Measurements from ENCODE around the gene TNNI2.
A peak's percentile ranks its signal among the peaks of the same experiment; 100 is the strongest.
"Not testable (repeated sequence)": the region's sequence is repeated elsewhere in the genome, so short reads cannot be mapped to it uniquely, and the experiment has no call there.

The TNNI2 gene

GRCh38 chr11:1880746-1881441 is 42.1 kb downstream of the TNNI2 start:
- Histone ChIP-seq H3K36me3 (ENCODE audit: control insufficient read depth, insufficient read depth, low read length) (peaks cover 32% of the 10 kb centered on the region), H3K27ac (ENCODE audit: insufficient read depth, low read length, poor library complexity, severe bottlenecking) (peak overlapping the region; percentile 13), H3K9me3 (ENCODE audit: control insufficient read depth, low read length) (no peaks in the 10 kb centered on the region), H3K27me3 (replicated peaks; ENCODE audit: control insufficient read depth, insufficient read depth, low read length, poor library complexity, severe bottlenecking) (no peaks in the 10 kb centered on the region), H3K4me3 (ENCODE audit: insufficient read depth, low read depth, low read length, poor library complexity, severe bottlenecking) (no peak overlapping the region), H3K4me1 (ENCODE audit: control insufficient read depth, insufficient read depth, low read length, poor library complexity, severe bottlenecking) (peaks cover 8% of the 10 kb centered on the region)
- no peak for DNase-seq

GRCh38 chr11:1881442-1882264 is 42.9 kb downstream of the TNNI2 start:
- peaks cover 36% of the 10 kb centered on the region for H3K36me3 ChIP-seq (ENCODE audit: control insufficient read depth, insufficient read depth, low read length)
- DNase-seq = no peak
- H3K4me1 ChIP-seq (ENCODE audit: control insufficient read depth, insufficient read depth, low read length, poor library complexity, severe bottlenecking) = peaks cover 8% of the 10 kb centered on the region
- H3K9me3 ChIP-seq (ENCODE audit: control insufficient read depth, low read length) = no peaks in the 10 kb centered on the region
- no peak overlapping the region for H3K4me3 ChIP-seq (ENCODE audit: insufficient read depth, low read depth, low read length, poor library complexity, severe bottlenecking)
- peak overlapping the region; percentile 13 for H3K27ac ChIP-seq (ENCODE audit: insufficient read depth, low read length, poor library complexity, severe bottlenecking)
- no peaks in the 10 kb centered on the region for H3K27me3 ChIP-seq (replicated peaks; ENCODE audit: control insufficient read depth, insufficient read depth, low read length, poor library complexity, severe bottlenecking)

GRCh38 chr11:1882265-1883238 is 43.8 kb downstream of the TNNI2 start:
- Histone ChIP-seq H3K4me1 (ENCODE audit: control insufficient read depth, insufficient read depth, low read length, poor library complexity, severe bottlenecking) (peaks cover 9% of the 10 kb centered on the region), H3K27ac (ENCODE audit: insufficient read depth, low read length, poor library complexity, severe bottlenecking) (no peak overlapping the region), H3K4me3 (ENCODE audit: insufficient read depth, low read depth, low read length, poor library complexity, severe bottlenecking) (no peak overlapping the region), H3K27me3 (replicated peaks; ENCODE audit: control insufficient read depth, insufficient read depth, low read length, poor library complexity, severe bottlenecking) (no peaks in the 10 kb centered on the region), H3K9me3 (ENCODE audit: control insufficient read depth, low read length) (no peaks in the 10 kb centered on the region), H3K36me3 (ENCODE audit: control insufficient read depth, insufficient read depth, low read length) (peaks cover 36% of the 10 kb centered on the region)
- DNase-seq = peak; percentile 50 to 58 (median 52)

GRCh38 chr11:1883346-1884302 is 44.8 kb downstream of the TNNI2 start:
- peaks cover 36% of the 10 kb centered on the region for H3K36me3 ChIP-seq (ENCODE audit: control insufficient read depth, insufficient read depth, low read length)
- no peak overlapping the region for H3K4me3 ChIP-seq (ENCODE audit: insufficient read depth, low read depth, low read length, poor library complexity, severe bottlenecking)
- no peaks in the 10 kb centered on the region for H3K27me3 ChIP-seq (replicated peaks; ENCODE audit: control insufficient read depth, insufficient read depth, low read length, poor library complexity, severe bottlenecking)
- no peak for DNase-seq
- peaks cover 18% of the 10 kb centered on the region for H3K4me1 ChIP-seq (ENCODE audit: control insufficient read depth, insufficient read depth, low read length, poor library complexity, severe bottlenecking)
- H3K9me3 ChIP-seq (ENCODE audit: control insufficient read depth, low read length) = no peaks in the 10 kb centered on the region
- no peak overlapping the region for H3K27ac ChIP-seq (ENCODE audit: insufficient read depth, low read length, poor library complexity, severe bottlenecking)

- Histone ChIP-seq H3K9me3 (ENCODE audit: control insufficient read depth, low read length) (no peaks in the 10 kb centered on the region), H3K36me3 (ENCODE audit: control insufficient read depth, insufficient read depth, low read length) (peaks cover 36% of the 10 kb centered on the region), H3K4me1 (ENCODE audit: control insufficient read depth, insufficient read depth, low read length, poor library complexity, severe bottlenecking) (peaks cover 24% of the 10 kb centered on the region), H3K27me3 (replicated peaks; ENCODE audit: control insufficient read depth, insufficient read depth, low read length, poor library complexity, severe bottlenecking) (no peaks in the 10 kb centered on the region), H3K4me3 (ENCODE audit: insufficient read depth, low read depth, low read length, poor library complexity, severe bottlenecking) (no peak overlapping the region), H3K27ac (ENCODE audit: insufficient read depth, low read length, poor library complexity, severe bottlenecking) (no peak overlapping the region)
- DNase-seq = no peak
Measured at GRCh38 chr11:1884303-1884700, 45.5 kb downstream of the TNNI2 start.

GRCh38 chr11:1886551-1886950 is 47.8 kb downstream of the TNNI2 start:
- Histone ChIP-seq H3K36me3 (ENCODE audit: control insufficient read depth, insufficient read depth, low read length) (peaks cover 36% of the 10 kb centered on the region), H3K4me1 (ENCODE audit: control insufficient read depth, insufficient read depth, low read length, poor library complexity, severe bottlenecking) (peaks cover 42% of the 10 kb centered on the region)
- H3K27ac ChIP-seq (ENCODE audit: insufficient read depth, low read length, poor library complexity, severe bottlenecking); H3K9me3 ChIP-seq (ENCODE audit: control insufficient read depth, low read length); H3K4me3 ChIP-seq (ENCODE audit: insufficient read depth, low read depth, low read length, poor library complexity, severe bottlenecking); H3K27me3 ChIP-seq (replicated peaks; ENCODE audit: control insufficient read depth, insufficient read depth, low read length, poor library complexity, severe bottlenecking); DNase-seq: not testable (repeated sequence)

GRCh38 chr11:1887451-1888346 is 48.9 kb downstream of the TNNI2 start:
- H3K27me3 ChIP-seq (replicated peaks; ENCODE audit: control insufficient read depth, insufficient read depth, low read length, poor library complexity, severe bottlenecking) = no peaks in the 10 kb centered on the region
- H3K4me1 ChIP-seq (ENCODE audit: control insufficient read depth, insufficient read depth, low read length, poor library complexity, severe bottlenecking) = peaks cover 47% of the 10 kb centered on the region

GRCh38 chr11:1888347-1888753 is 49.6 kb downstream of the TNNI2 start:
- Histone ChIP-seq H3K4me1 (ENCODE audit: control insufficient read depth, insufficient read depth, low read length, poor library complexity, severe bottlenecking) (peaks cover 47% of the 10 kb centered on the region), H3K36me3 (ENCODE audit: control insufficient read depth, insufficient read depth, low read length) (peaks cover 30% of the 10 kb centered on the region), H3K27me3 (replicated peaks; ENCODE audit: control insufficient read depth, insufficient read depth, low read length, poor library complexity, severe bottlenecking) (no peaks in the 10 kb centered on the region), H3K9me3 (ENCODE audit: control insufficient read depth, low read length) (no peaks in the 10 kb centered on the region), H3K27ac (ENCODE audit: insufficient read depth, low read length, poor library complexity, severe bottlenecking) (peak overlapping the region; percentile 64), H3K4me3 (ENCODE audit: insufficient read depth, low read depth, low read length, poor library complexity, severe bottlenecking) (no peak overlapping the region)
- no peak for DNase-seq

More at GRCh38 chr11:1887451-1888346, 48.9 kb downstream of the TNNI2 start:
- H3K9me3 ChIP-seq (ENCODE audit: control insufficient read depth, low read length) = no peaks in the 10 kb centered on the region
- DNase-seq = no peak
- H3K27ac ChIP-seq (ENCODE audit: insufficient read depth, low read length, poor library complexity, severe bottlenecking) = no peak overlapping the region
- H3K36me3 ChIP-seq (ENCODE audit: control insufficient read depth, insufficient read depth, low read length) = peaks cover 36% of the 10 kb centered on the region
- H3K4me3 ChIP-seq (ENCODE audit: insufficient read depth, low read depth, low read length, poor library complexity, severe bottlenecking) = no peak overlapping the region
